HL-60 (cell line): ENCODE measurements around the gene MAP2K5.

Experiments used
- DNase-seq, 2 experiments: peaks; one replicate each; pipeline ENCODE4 v3.0.0-alpha.2; 2010 to 2020; ENCODE audit warnings: low read depth in 1 of 2, low spot score in 1 of 2
- H3K27ac ChIP-seq: fragments of 250-450 bp; sonication (Bioruptor Pico); replicated peaks from 2 replicates; pipeline ENCODE4 v1.5.1; 2020; ENCODE audit warnings: mild to moderate bottlenecking, moderate library complexity
- H3K27me3 ChIP-seq: fragments of 250-450 bp; sonication (Bioruptor Pico); 2 replicates; pipeline ENCODE4 v1.5.1; 2021; ENCODE audit warnings: mild to moderate bottlenecking, moderate library complexity; ENCODE audit not compliant: insufficient read depth, poor library complexity, severe bottlenecking
- H3K4me3 ChIP-seq: replicated peaks from 2 replicates; pipeline ENCODE4 v1.5.1; 2011; ENCODE audit warnings: mild to moderate bottlenecking, control low read depth, low read length; ENCODE audit not compliant: insufficient read depth
- CTCF ChIP-seq: IDR thresholded peaks from one replicate; pipeline ENCODE4 v1.5.1; 2011; ENCODE audit warnings: low read length, control low read depth, inconsistent platforms; ENCODE audit not compliant: insufficient read depth
- GABPA ChIP-seq: IDR thresholded peaks from 2 replicates; pipeline ENCODE4 v1.6.1; 2012; ENCODE audit warnings: low read depth
- POLR2AphosphoS5 ChIP-seq: IDR thresholded peaks from 2 replicates; pipeline ENCODE4 v1.6.1; 2012; ENCODE audit warnings: low read depth
- REST ChIP-seq: IDR thresholded peaks from 2 replicates; pipeline ENCODE4 v1.6.1; 2012; ENCODE audit warnings: low read depth; ENCODE audit not compliant: insufficient replicate concordance
- SPI1 ChIP-seq: IDR thresholded peaks from 2 replicates; pipeline ENCODE4 v1.6.1; 2012; ENCODE audit warnings: low read depth, mild to moderate bottlenecking, borderline replicate concordance

The MAP2K5 gene

GRCh38 chr15:67563092-67563491 lies 20.6 kb downstream of the MAP2K5 start:
- TF ChIP-seq CTCF = no peak
- no peak for TF ChIP-seq REST
- no peak for TF ChIP-seq SPI1
- no peak for TF ChIP-seq GABPA
- no peak for TF ChIP-seq POLR2AphosphoS5
- no peaks in the 10 kb centered on the region for H3K27me3 ChIP-seq
- no peak for DNase-seq
- H3K4me3 ChIP-seq = no peak overlapping the region
- H3K27ac ChIP-seq = no peak overlapping the region

DNA sequence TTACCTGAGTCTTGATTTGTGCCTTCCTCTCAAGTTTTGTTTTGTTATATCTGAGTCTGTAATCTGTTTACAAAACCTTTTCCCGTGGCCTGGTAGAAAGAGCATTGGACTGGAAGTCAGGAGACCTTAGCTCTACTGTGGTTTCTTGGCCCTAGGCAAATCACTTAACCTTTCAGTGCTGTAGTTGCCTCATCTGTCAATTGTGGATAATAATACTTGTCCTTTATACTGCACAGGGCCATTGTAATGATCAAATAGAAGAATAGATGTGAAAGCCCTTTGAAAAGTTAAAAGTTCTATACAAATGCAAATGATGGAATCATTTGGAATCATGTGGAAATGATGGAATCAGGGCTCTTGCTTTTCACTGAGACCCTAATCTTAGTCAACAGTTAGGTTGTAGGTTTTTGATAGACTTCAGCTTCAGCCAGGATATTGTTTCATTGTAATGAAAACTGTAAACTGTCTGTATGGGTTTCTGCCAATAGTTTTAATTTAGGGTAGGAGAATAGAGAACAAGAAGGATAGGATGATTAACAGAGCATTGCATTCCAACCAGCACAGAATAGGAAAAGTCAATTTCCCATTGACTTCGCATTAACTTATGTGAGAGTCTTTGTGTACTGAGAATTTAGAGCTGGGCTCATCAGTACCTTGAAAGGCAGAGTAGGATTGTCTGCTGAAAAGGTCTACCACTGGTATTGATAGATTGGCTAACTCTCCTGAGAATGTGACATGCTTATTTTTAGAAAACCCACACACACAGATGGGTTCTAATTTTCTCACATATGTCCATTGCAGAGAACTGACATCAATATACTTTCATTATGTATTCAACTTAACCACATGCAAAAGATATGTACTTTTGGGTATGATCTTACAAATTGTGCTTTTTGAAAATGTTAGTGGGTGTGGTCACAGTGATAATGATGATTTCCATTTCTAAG lies 21.8 kb downstream of the MAP2K5 start:
- Histone ChIP-seq H3K27ac (peak overlapping the region; percentile 75), H3K27me3 (no peaks in the 10 kb centered on the region), H3K4me3 (no peak overlapping the region)
- DNase-seq = no peak
- TF ChIP-seq SPI1 (no peak), REST (no peak), CTCF (no peak), POLR2AphosphoS5 (no peak), GABPA (no peak)

DNA sequence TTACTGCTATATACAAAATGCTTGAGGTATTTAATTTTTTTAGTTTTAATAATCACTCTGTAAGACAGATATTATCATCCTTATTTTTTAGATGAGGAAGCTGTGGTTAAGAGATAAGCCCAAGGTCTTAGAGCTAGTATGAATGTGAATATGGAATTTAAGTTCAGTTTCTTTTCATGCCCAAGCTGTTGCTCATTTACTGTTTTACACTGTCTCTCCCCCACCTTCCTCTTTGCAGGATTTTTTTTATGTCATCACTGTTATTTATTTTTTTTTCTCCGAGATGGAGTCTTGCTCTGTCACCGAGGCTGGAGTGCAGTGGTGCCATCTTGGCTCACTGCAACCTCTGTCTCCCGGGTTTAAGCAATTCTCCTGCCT lies 22.5 kb downstream of the MAP2K5 start:
- H3K27ac ChIP-seq = peak overlapping the region; percentile 75
- peak; percentile 33 to 44 for DNase-seq
- TF ChIP-seq GABPA (no peak), CTCF (no peak), REST (no peak), SPI1 (no peak), POLR2AphosphoS5 (no peak)
- H3K27me3 ChIP-seq = no peaks in the 10 kb centered on the region
- H3K4me3 ChIP-seq = no peak overlapping the region
